HL-60/S4 treated with retinoic acid at 250 ng/mL for 4 days and 3 days (cell line): Measurements from ENCODE around the gene NFAT5.

ENCODE experiments used
- in situ Hi-C: fragments of 300-500 bp; cut with MboI; formaldehyde crosslinking; loops from 2 replicates; pipeline ENCODE4 v1.7.0; 2022; ENCODE audit warnings: low sequenced_read_pairs

NFAT5 gene

DNA sequence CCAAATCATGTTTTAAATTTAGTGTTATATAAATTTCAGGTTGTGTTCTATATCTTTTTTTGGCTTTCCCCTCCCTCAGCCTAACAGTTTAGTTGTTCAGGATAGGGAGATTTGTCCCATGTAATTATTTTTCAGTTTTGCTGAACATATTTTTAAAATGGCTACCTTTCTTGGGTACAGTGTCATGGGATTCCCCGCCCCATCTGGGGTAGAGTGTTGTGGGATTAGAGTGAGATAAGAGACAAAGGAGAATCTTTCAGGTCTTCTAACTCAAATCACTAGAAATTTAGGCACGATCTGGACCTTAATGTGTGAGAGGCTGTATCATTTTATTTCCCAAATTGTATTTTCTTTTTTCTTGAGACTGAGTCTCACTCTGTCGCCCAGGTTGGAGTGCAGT is 24.8 kb downstream of the NFAT5 start:
- in situ Hi-C loops = no loop called here

DNA sequence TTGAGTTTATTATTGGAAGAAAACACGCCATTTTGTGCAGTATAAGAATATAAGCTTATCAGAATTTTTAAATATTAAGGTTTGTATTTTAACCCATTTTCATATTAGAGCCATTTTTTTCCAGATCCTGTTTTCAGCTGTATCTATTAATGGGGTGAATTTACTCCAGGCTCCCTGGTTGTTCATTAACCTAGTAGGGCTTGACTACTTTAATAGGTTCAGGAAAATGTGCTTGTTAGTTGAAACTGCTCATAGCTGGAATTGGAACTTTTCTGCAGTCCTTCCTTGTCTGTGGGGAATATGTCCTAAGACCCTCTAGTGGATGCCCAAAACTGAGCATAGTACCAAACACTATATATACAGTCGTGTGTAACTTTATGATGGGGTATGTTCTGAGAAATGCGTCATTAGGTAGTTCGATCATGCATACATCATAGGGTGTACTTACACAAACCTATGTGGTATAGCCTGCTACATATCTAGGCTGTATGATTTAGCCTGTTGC is 28.0 kb downstream of the NFAT5 start:
- in situ Hi-C loops = no loop called here

- in situ Hi-C loops = no loop called here
Observed at GRCh38 chr16:69595127-69596036, 29.6 kb downstream of the NFAT5 start.

- in situ Hi-C loops = no loop called here
Observed at GRCh38 chr16:69596801-69597200, 31.0 kb downstream of the NFAT5 start.

DNA sequence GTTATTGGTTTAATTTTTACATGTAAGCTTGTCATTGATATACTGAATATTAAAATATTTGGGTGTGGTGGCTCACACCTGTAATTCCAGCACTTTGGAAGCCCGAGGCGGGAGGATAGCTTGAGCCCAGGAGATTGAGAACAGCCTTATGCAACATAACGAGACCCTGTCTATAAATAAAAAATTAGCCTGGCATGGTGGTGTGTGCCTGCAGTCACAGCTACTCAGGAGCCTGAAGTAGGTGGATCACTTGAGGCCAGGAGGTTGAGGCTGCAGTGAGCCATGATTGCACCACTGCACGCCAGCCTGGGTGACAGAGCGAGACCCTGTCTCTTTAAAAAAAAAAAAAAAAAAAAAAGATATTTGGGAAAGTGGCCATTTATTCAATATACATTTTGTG is 32.3 kb downstream of the NFAT5 start:
- in situ Hi-C loops = no loop called here

DNA sequence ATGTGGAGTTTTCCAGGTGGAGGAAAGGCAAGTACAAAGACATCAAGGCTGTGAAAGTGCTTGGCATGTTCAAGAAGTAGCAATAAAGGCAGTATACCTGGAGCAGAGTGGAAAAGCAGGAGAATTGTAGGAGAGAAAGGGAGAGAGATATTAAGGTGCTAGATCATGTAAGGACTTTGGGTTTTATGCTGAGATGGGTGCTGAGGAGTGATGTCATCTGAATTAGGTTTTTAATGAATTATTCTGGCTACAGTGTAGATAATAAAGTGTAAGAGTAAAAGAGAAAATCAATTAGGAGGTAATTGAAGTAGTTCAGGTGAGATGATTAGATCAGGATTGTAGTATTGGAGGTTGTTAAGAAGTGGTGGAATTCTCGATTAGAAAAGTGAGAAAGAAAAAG is 34.0 kb downstream of the NFAT5 start:
- in situ Hi-C loops = no loop called here

DNA sequence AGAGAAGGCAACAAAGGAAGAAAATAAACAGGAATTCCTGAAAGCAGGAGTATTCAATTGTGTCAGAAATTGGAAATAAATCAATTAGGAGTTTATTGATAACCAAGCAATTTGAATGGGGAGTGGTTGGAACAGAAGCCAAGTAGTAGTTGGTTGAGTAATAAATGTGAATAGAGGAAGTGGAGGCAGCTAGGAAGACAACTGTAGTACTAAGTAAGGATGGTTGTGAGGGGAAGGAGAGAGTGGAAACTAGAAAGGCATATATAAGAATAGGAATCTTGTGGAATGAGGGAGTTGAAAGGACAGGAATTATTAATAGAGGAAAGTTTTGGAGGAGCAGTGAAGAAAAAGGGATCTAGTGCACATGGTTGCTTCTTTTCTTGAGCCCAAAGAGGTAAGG is 34.4 kb downstream of the NFAT5 start:
- in situ Hi-C loops = no loop called here

DNA sequence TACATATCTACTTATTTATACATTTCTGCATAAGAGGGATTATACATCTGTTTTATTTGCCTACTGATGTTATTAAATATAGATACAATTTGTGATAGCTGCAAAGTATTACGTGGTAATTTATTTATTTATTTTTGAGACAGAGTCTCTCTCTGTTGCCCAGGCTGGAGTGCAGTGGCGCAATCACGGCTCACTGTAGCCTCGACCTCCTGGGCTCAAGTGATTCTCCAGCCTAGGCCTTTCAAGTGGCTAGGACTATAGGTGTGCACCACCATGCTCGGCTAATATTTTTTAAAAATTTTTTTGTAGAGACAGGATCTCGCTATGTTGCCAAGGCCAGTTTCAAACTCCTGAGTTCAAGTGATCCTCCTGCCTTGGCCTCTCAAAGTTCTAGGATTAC is 35.5 kb downstream of the NFAT5 start:
- in situ Hi-C loops = no loop called here

DNA sequence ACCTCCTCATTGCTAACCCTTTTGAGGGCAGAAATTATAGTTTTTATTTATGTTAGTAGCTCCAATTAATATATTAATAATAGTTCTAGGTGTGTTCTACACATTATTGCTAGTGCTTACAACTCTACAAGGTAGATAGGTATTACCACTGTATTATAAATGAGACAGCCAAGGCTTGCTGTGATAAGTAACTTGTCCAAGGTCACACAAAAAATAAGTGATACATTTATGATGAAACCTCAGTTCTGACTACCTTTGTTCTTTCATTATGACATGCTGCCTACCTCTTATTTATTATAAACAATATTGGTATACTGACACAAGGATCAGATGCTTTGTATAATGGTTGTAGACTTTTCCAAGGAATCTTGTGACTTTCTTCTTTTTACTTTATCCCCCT is 41.2 kb downstream of the NFAT5 start:
- in situ Hi-C loops = no loop called here

- in situ Hi-C loops = no loop called here
Observed at GRCh38 chr16:69607674-69608073, 41.9 kb downstream of the NFAT5 start.

DNA sequence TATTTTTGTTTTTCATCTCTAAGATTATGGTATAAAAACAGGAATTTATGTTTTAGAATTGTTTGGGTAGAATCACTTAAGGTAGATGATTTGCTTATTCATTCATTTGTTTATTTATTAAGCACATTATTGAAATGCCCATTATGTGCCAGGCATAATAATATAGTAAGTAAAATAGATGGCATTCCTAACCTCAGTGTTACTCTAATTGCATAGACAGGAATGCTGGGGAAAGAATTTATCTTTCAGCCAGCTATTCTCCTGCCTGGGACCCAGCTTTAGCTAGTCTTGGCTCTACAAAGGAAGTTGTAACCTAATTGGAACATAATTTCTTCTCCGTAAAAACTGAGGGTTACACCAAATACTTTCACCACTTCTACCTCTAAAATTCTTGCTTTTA is 44.6 kb downstream of the NFAT5 start:
- in situ Hi-C loops = no loop called here

GRCh38 chr16:69611103-69611640 is 45.4 kb downstream of the NFAT5 start:
- in situ Hi-C loops = no loop called here

DNA sequence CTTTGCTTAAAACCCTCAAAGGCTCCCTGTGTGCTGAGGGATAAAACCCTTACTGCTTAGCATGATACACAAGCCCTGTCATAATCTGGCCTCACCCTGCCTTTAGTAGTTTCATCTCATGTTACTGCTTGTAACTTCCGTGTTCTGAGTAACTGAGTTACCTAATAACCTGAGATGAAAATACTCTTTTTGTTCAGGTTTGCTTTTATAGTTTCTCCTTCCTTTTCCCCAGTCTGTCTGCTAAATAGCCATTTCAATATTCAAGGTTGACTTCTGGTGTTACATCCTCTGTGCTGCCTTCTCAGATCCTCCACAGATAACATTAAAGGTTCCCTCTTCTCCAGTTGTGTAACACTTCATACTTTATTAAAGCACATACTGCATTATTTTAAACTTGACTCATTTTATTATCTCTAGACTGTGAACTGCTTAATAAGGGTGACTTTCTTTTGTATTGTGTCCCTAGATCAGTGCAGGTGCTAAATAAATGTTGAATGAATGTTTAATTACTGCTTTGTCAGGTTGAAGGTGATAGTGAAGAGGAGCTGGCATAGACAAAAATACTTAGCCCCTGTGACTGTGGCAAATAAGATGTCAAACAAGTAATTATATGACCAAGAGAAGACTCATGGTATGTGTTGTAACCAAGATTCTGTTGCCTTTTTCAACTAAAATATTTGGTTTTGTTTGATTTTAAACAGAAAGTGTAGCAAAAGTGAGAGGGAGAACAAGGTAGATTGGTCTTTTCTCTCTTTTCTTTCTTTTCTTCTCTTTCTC is 47.8 kb downstream of the NFAT5 start:
- in situ Hi-C loops = no loop called here

GRCh38 chr16:69615528-69615927 is 49.8 kb downstream of the NFAT5 start:
- in situ Hi-C loops = no loop called here

- in situ Hi-C loops = no loop called here
Observed at GRCh38 chr16:69616082-69616481, 50.3 kb downstream of the NFAT5 start.

DNA sequence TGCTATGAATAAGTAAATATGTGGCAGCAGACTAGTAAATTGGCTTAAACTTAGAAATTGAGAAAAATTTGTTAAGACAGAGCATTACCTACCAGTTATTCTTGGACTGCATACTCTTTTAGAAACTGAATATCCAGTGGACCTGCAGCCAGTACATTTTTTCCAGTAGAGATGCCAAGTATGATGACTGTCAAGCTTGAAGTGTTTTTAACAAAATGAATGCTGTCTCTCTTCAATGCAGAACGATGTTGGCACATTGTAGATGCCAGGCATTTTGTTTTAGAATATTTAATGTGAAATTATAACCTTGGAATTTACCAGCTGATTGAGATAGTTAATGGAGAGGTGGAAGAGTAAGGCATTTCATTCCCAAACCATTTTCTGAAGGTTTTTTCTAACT is 52.5 kb downstream of the NFAT5 start:
- in situ Hi-C loops = no loop called here

DNA sequence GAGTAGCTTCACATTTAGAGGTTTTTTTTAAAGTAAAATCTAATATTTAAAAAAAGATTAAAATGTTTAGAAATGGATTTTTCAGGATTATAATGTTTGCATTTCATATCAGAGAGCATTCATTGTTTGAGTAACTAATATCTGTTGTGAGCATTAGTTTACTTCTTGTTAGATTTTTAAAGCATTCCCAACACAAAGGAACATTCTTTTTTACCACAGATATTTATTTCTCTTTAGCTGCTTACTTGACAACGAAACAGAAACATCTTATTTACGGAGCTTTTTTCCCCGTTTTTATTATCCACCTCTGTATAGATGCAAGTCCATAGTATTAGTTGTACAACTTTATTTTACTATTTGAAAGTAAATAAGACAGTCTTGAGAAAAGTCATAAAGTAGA is 53.0 kb downstream of the NFAT5 start:
- in situ Hi-C loops = no loop called here

GRCh38 chr16:69619514-69619913 is 53.7 kb downstream of the NFAT5 start:
- in situ Hi-C loops = no loop called here

- in situ Hi-C loops = no loop called here
Observed at GRCh38 chr16:69620573-69620972, 54.8 kb downstream of the NFAT5 start.

GRCh38 chr16:69621225-69621624 is 55.5 kb downstream of the NFAT5 start:
- in situ Hi-C loops = no loop called here

- in situ Hi-C loops = no loop called here
Observed at GRCh38 chr16:69626256-69626655, 60.5 kb downstream of the NFAT5 start.

DNA sequence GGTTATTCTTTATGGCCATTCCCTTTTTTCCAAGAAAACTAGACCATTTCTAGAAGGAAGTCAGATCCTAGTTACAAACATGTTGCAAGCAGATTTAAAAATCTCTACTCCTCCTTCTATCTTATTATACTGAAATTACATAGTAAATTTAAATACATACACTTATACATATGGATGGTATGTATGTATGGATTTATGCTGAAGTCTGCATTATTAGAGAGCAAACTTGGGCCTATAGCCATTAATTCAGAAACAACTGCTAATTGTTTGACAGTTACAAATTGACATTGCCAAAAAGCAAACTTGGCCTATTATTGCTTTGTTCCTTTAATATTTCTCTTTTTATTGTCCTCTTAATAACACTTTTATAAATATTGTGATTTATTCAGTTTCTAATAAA is 67.1 kb downstream of the NFAT5 start:
- in situ Hi-C loops = no loop called here
